Spleen (tissue), 11 donors: ENCODE measurements around the gene EPYC. TPM values are rescaled to one million over a fixed set of nuclear protein-coding genes. Genes with fewer than 3 reads are reported as not detected.

Experiments used
- DNase-seq: peaks from one replicate; pipeline ENCODE4 v3.0.0-alpha.2; 2020
- H3K27ac ChIP-seq, 8 donors: fragments of 200-600 bp; sonication (generic) in 7 of 8; 1 replicate in 4 of 8; 2 replicates in 4 of 8; pipeline versions ENCODE4 v1.5.0 to v1.8.0; 2016 to 2021; ENCODE audit warnings: inconsistent platforms in 4 of 8, mild to moderate bottlenecking in 4 of 8, moderate library complexity in 1 of 8
- H3K27me3 ChIP-seq, 7 donors: fragments of 200-600 bp; sonication (generic) in 6 of 7; replicated peaks in 1 of 7; 1 replicate in 4 of 7; 2 replicates in 3 of 7; pipeline versions ENCODE4 v1.5.0 to v1.8.0; 2016 to 2021; ENCODE audit warnings: inconsistent platforms in 3 of 7, mild to moderate bottlenecking in 1 of 7
- H3K36me3 ChIP-seq, 6 donors: fragments of 200-600 bp; sonication (generic) in 5 of 6; 1 replicate in 4 of 6; 2 replicates in 2 of 6; pipeline versions ENCODE4 v1.5.0 to v1.8.0; 2016 to 2021; ENCODE audit warnings: inconsistent platforms in 2 of 6
- H3K4me1 ChIP-seq, 6 donors: fragments of 200-600 bp; sonication (generic) in 5 of 6; 1 replicate in 3 of 6; 2 replicates in 3 of 6; pipeline versions ENCODE4 v1.5.0 to v1.8.0; 2016 to 2021; ENCODE audit warnings: inconsistent platforms in 3 of 6
- H3K4me3 ChIP-seq, 8 donors: fragments of 200-600 bp; sonication (generic) in 7 of 8; 1 replicate in 4 of 8; 2 replicates in 4 of 8; pipeline versions ENCODE4 v1.5.0 to v1.8.0; 2016 to 2021; ENCODE audit warnings: inconsistent platforms in 4 of 8, mild to moderate bottlenecking in 4 of 8, moderate library complexity in 2 of 8
- H3K9me3 ChIP-seq, 8 donors: fragments of 200-600 bp; sonication (generic) in 7 of 8; 1 replicate in 4 of 8; 2 replicates in 4 of 8; pipeline versions ENCODE4 v1.5.0 to v1.8.0; 2016 to 2021; ENCODE audit warnings: inconsistent platforms in 4 of 8
- POLR2A ChIP-seq, 3 donors: fragments of 450-650 bp; IDR thresholded peaks; one replicate each; pipeline ENCODE4 v1.5.1; 2017; ENCODE audit warnings: antibody characterized with exemption in 3 of 3, mild to moderate bottlenecking in 1 of 3
- POLR2AphosphoS5 ChIP-seq, 3 donors: sonication (generic); formaldehyde crosslinking; IDR thresholded peaks; one replicate each; pipeline ENCODE4 v1.5.1; 2017; ENCODE audit warnings: antibody characterized with exemption in 3 of 3
- WGBS, 5 donors: extraction: QIAGEN DNeasy Blood & Tissue Kit in 3 of 5; methylation state at CpG; one replicate each; pipeline versions ENCODE4 v1.1.5 to v1.1.7; 2013 to 2018; 5-methylcytosine and 5-hydroxymethylcytosine counted together
- intact Hi-C: fragments of 100-400 bp; cut with DNase I; formaldehyde crosslinking; loops from one replicate; pipeline ENCODE4 v1.15.0; 2023; ENCODE audit warnings: low total_unique reads
- polyA plus RNA-seq, 3 donors: library from polyadenylated mRNA; stranded (reverse); fragments of 200-250 nt; gene quantifications; one replicate each; pipeline ENCODE4 v1.2.1, GENCODE V29; 2013
- total RNA-seq, 7 donors: library from RNA; depleted of rRNA in 3 of 7; stranded (reverse); fragments of >200 nt in 3 of 7; fragmentation: NEBNext Ultra II Directional in 4 of 7; extraction: Animal tissue kit (Norgen Biotek cat#: 25700) in 4 of 7; gene quantifications; one replicate each; pipeline versions ENCODE4 v1.1.0 to v1.2.1, GENCODE V29; 2016 to 2021
- TF ChIP-seq, protein P1 (sequence below), 11 experiments: fragments of 200-600 bp in 7 of 11; fragments of 450-650 bp in 4 of 11; sonication (generic) in 4 of 11; IDR thresholded peaks in 8 of 11; conservative IDR thresholded peaks in 3 of 11; 1 replicate in 7 of 11; 2 replicates in 4 of 11; pipeline versions ENCODE4 v1.4.0 to v1.8.0; 2016 to 2021; ENCODE audit warnings: antibody characterized with exemption in 11 of 11, inconsistent platforms in 4 of 11, mild to moderate bottlenecking in 1 of 11
- donor health status: healthy with polysubstance abuse.
- donor health status: DM: no; HTN: no; CAD: no; lungs with moderate emphysema.
- donor health status: DM: no; HTN: no; CAD: no.
- donor health status: Bipolar disorder and iron deficiency.
- donor health status: healthy.
- donor health status: DM: no; HTN: no; CAD: no.
- donor health status: DM: yes; HTN: yes; CAD: no.

EPYC gene
- total and polyA plus RNA-seq, 10 donors = 0.08 TPM; not detected in 9

DNA sequence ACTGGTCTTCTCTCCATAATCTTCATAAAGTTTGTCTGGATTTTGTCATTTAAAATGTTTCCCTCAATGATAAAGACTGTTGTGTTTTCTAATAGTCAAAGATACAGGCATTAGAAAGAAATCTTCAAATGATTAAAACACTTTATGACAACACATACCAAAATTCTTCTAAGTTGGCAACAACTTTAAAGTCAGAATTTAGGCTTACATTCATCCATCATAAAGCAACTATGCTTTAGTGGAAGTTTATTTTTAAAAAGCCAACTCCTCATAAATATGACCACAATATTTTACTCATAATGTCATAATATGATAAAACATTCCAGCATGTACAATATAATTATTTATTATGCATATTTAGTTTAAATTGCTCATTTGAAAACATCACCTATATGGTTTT lies 32.5 kb downstream of the EPYC start:
- no peak overlapping the region for H3K27ac ChIP-seq
- intact Hi-C loops = loop anchor here (10.0 kb wide), 1 partner anchor 383 kb away; no protein-coding TSS in a partner anchor
- H3K27me3 ChIP-seq = no peaks in the 10 kb centered on the region
- H3K36me3 ChIP-seq = no peaks in the 10 kb centered on the region
- no peak for DNase-seq
- TF ChIP-seq POLR2AphosphoS5 (IDR thresholded peaks at IDR 0.05) (no peak), POLR2A (IDR thresholded peaks at IDR 0.05) (no peak)
- TF ChIP-seq, protein P1, sequence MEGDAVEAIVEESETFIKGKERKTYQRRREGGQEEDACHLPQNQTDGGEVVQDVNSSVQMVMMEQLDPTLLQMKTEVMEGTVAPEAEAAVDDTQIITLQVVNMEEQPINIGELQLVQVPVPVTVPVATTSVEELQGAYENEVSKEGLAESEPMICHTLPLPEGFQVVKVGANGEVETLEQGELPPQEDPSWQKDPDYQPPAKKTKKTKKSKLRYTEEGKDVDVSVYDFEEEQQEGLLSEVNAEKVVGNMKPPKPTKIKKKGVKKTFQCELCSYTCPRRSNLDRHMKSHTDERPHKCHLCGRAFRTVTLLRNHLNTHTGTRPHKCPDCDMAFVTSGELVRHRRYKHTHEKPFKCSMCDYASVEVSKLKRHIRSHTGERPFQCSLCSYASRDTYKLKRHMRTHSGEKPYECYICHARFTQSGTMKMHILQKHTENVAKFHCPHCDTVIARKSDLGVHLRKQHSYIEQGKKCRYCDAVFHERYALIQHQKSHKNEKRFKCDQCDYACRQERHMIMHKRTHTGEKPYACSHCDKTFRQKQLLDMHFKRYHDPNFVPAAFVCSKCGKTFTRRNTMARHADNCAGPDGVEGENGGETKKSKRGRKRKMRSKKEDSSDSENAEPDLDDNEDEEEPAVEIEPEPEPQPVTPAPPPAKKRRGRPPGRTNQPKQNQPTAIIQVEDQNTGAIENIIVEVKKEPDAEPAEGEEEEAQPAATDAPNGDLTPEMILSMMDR (IDR thresholded peaks at IDR 0.05 in 8 of 11, conservative IDR thresholded peaks at IDR 0.05 in 3 of 11) = no peak
- H3K9me3 ChIP-seq = no peaks in the 10 kb centered on the region
- no peak overlapping the region for H3K4me3 ChIP-seq
- H3K4me1 ChIP-seq = no peaks in the 10 kb centered on the region

DNA sequence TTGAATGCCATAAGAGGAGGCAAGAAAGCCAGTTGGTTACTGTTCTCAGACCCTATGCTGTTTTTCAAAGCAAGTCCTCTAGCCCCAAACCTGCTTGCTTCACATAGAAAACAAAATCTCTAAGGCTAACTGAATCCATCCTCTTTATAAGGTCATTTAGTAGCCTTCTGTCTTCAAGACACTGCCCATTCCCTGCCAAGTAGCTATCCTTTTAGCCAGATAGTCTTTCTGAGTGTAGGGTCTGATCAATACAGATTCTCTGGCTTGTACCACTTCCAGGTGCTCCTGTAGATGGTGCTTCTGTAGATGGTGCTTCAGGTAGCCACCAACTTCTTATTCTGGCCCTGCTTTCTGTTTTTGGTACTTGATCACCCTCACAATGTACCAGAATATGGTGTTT lies 33.9 kb downstream of the EPYC start:
- H3K4me3 ChIP-seq = no peak overlapping the region
- no peak overlapping the region for H3K27ac ChIP-seq
- no peak for TF ChIP-seq POLR2AphosphoS5 (IDR thresholded peaks at IDR 0.05)
- H3K9me3 ChIP-seq = no peaks in the 10 kb centered on the region
- intact Hi-C loops = loop anchor here (10.0 kb wide), 1 partner anchor 384 kb away; no protein-coding TSS in a partner anchor
- H3K36me3 ChIP-seq = no peaks in the 10 kb centered on the region
- DNase-seq = no peak
- no peaks in the 10 kb centered on the region for H3K27me3 ChIP-seq
- H3K4me1 ChIP-seq = no peaks in the 10 kb centered on the region

DNA sequence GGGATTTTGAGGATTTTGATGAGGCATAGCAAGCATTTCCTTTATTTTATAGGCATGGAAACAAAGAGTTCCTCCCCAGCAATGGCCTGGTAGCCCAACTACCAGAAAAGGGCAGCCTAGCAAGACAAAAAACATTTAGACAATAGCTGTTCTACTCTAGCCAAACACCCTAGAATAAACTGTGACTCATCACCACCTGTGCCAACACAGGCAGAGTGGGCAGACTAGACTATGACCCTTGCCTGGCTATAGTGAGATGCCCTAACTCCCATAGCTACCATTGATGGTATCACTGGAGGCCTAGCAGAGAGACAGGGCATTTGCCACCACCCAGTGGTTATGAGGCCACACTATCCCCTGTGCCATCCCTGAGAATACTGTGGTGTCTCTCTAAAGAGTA lies 34.3 kb downstream of the EPYC start:
- Histone ChIP-seq H3K4me3 (no peak overlapping the region), H3K4me1 (no peaks in the 10 kb centered on the region), H3K27ac (no peak overlapping the region), H3K27me3 (no peaks in the 10 kb centered on the region), H3K36me3 (no peaks in the 10 kb centered on the region), H3K9me3 (no peaks in the 10 kb centered on the region)
- TF ChIP-seq, protein P1 (IDR thresholded peaks at IDR 0.05 in 8 of 11, conservative IDR thresholded peaks at IDR 0.05 in 3 of 11) = no peak
- TF ChIP-seq POLR2A (IDR thresholded peaks at IDR 0.05) (no peak), POLR2AphosphoS5 (IDR thresholded peaks at IDR 0.05) (no peak)
- intact Hi-C loops = loop anchor here (10.0 kb wide), 1 partner anchor 384 kb away; no protein-coding TSS in a partner anchor
- DNase-seq = no peak

DNA sequence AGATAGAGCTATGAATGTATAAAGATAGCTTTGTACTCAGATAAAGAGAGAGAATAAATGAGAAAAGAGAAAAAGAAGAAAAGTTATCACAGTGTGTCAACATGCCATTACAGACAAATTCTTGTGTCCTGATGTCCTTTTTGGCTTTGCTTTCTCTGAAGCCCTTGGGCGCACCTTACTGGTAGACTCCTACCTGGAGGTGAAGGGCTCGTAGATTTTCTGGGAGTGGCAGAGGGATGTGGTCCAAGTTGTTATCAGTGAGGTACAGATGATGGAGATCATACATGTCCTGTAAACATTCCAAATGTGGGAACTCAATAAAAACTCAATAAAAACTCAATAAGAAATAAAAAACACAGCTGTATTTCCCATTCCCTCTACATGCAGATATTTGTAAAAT lies 34.9 kb downstream of the EPYC start:
- H3K27me3 ChIP-seq = no peaks in the 10 kb centered on the region
- 82 to 94% (median 85%) methylated on average over 2 of the region's 2 CpGs for WGBS, 5 donors
- intact Hi-C loops = loop anchor here (10.0 kb wide), 1 partner anchor 385 kb away; no protein-coding TSS in a partner anchor
- no peaks in the 10 kb centered on the region for H3K36me3 ChIP-seq
- no peak for DNase-seq
- no peak for TF ChIP-seq POLR2AphosphoS5 (IDR thresholded peaks at IDR 0.05)
- TF ChIP-seq, protein P1 (IDR thresholded peaks at IDR 0.05 in 8 of 11, conservative IDR thresholded peaks at IDR 0.05 in 3 of 11) = no peak
- no peak for TF ChIP-seq POLR2A (IDR thresholded peaks at IDR 0.05)
- H3K4me3 ChIP-seq = no peak overlapping the region
- H3K4me1 ChIP-seq = no peaks in the 10 kb centered on the region
- no peaks in the 10 kb centered on the region for H3K9me3 ChIP-seq
- H3K27ac ChIP-seq = no peak overlapping the region

DNA sequence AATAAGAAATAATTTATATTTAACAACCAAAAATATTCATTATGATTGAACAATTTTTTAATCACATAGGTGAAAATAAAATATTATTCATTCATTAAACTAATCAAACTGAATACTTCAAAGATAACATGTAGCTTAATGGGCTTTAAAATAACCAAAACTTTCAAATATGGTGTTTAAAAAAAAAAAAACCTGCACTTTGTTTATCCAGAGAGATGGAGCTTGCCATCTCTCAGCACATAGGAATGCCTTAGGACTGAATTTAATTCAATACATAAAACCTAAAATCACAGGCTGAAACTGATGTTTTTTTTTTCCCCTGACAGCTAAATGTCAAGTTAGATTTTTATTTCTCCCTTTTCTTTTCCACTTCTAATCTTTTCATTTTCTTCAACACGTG lies 35.4 kb downstream of the EPYC start:
- H3K36me3 ChIP-seq = no peaks in the 10 kb centered on the region
- H3K9me3 ChIP-seq = no peaks in the 10 kb centered on the region
- no peak overlapping the region for H3K4me3 ChIP-seq
- no peaks in the 10 kb centered on the region for H3K4me1 ChIP-seq
- DNase-seq = no peak
- intact Hi-C loops = no loop called here
- no peaks in the 10 kb centered on the region for H3K27me3 ChIP-seq
- no peak for TF ChIP-seq POLR2AphosphoS5 (IDR thresholded peaks at IDR 0.05)
- H3K27ac ChIP-seq = no peak overlapping the region
- WGBS, 5 donors = 0 to 50% (median 0%) methylated on average over 1 of the region's 1 CpG
